ENCODE measurements around the gene ARID3B.

GRCh38 chr15:74551714-74552113 is 10.7 kb downstream of the ARID3B start:
- TF ChIP-seq CTCF (IDR thresholded peaks at IDR 0.05) (no peak), POLR2A (IDR thresholded peaks at IDR 0.05) (no peak)

Data from breast epithelium (tissue), 3 donors.